GM19043 (cell line): ENCODE measurements around the gene GOPC.

Source experiments
- ATAC-seq: cut with Tn5 transposase; IDR thresholded peaks from one replicate; pipeline ENCODE4 v1.9.1; 2021; ENCODE audit warnings: low read depth; ENCODE audit not compliant: unreplicated experiment

GOPC gene

GRCh38 chr6:117597755-117598154 lies 4.6 kb downstream of the GOPC start:
- no peak for ATAC-seq

- ATAC-seq: no peak
Measured at GRCh38 chr6:117595099-117595923, 7.0 kb downstream of the GOPC start.

GRCh38 chr6:117592983-117593759 lies 9.1 kb downstream of the GOPC start:
- ATAC-seq: no peak

- ATAC-seq: no peak
Measured at GRCh38 chr6:117591405-117591804, 10.9 kb downstream of the GOPC start.

GRCh38 chr6:117590447-117590846 lies 11.9 kb downstream of the GOPC start:
- no peak for ATAC-seq

GRCh38 chr6:117585647-117586046 lies 16.7 kb downstream of the GOPC start:
- ATAC-seq: no peak

- no peak for ATAC-seq
Measured at GRCh38 chr6:117574198-117574597, 28.1 kb downstream of the GOPC start.

GRCh38 chr6:117573006-117573680 lies 29.2 kb downstream of the GOPC start:
- no peak for ATAC-seq

- no peak for ATAC-seq
Measured at GRCh38 chr6:117568831-117569410, 33.4 kb downstream of the GOPC start.

- ATAC-seq: no peak
Measured at GRCh38 chr6:117568247-117568646, 34.1 kb downstream of the GOPC start.

- no peak for ATAC-seq
Measured at GRCh38 chr6:117564681-117565080, 37.6 kb downstream of the GOPC start.

GRCh38 chr6:117561128-117561527 lies 41.2 kb downstream of the GOPC start:
- ATAC-seq: no peak

GRCh38 chr6:117559299-117559698 lies 43.0 kb downstream of the GOPC start:
- no peak for ATAC-seq

GRCh38 chr6:117558818-117559217 lies 43.5 kb downstream of the GOPC start:
- no peak for ATAC-seq

GRCh38 chr6:117557951-117558350 lies 44.4 kb downstream of the GOPC start:
- no peak for ATAC-seq

- ATAC-seq: no peak
Measured at GRCh38 chr6:117555882-117556498, 46.3 kb downstream of the GOPC start.

- no peak for ATAC-seq
Measured at GRCh38 chr6:117555262-117555849, 47.0 kb downstream of the GOPC start.

GRCh38 chr6:117553142-117553541 lies 49.2 kb downstream of the GOPC start:
- no peak for ATAC-seq

GRCh38 chr6:117552618-117553017 lies 49.7 kb downstream of the GOPC start:
- no peak for ATAC-seq

GRCh38 chr6:117550618-117551242 lies 51.6 kb downstream of the GOPC start:
- no peak for ATAC-seq
